Measurements from ENCODE around the gene CDK5RAP3.

The CDK5RAP3 gene

GRCh38 chr17:48026502-48027321, 55.8 kb downstream of the CDK5RAP3 start:
- DNase-seq, result peak; percentile 61

DNA sequence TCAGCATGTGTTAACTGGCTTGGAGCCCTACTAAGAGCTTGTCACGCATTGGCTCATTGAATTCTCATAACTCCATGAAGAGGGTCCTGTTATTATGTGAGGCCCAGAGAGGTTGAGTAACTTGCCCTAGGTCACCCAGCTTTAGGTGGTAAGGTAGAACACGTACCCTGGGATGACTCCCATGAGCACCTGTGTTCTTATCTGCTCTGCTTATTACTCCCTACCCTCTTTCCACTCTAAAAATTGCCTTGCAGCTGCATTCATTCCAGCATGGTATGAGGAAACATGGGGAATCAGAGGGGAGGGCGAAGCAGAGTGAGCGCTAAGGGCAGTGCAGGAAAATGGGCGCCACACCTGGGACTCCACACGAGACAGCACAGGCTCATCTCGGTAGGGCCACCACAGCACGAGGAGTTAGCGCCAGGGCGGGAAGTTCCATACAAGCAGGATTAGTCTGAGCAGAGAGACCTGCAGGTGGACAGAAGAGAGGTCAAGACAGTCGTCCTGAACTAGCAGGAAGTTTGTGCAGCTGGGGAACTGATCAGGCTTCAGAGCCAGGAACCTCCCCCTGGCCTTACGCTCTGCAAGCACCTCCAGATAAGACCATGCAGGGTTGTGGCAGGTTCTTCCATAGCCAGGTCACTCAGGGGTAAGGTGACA, 56.5 kb downstream of the CDK5RAP3 start:
- DNase-seq, result no peak

DNA sequence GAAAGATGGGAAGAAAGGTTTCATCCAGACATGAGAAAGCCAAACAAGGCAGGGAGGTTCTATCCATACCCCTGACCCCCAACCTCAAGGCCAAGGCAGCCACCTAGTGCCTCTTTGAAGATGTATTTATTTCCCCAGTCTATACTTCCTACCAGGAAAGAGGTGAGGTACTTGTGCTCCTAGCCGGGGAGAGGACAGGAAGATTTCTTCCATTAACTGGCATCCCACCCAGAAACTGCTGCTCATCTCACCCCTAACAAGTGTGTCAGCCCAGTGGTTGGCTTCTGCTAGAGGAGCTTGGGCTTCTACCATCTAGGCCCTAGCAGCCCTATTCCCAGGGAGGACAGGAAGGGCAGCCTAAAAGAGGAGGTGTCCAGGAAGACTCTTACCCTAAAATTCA, 57.8 kb downstream of the CDK5RAP3 start:
- DNase-seq, result no peak

GRCh38 chr17:48030531-48030930, 59.6 kb downstream of the CDK5RAP3 start:
- DNase-seq, result no peak

Measured in CD4-positive, alpha-beta T cell treated with Interleukin-4 for 4 hours (primary cell).